Mesothelial cell of epicardium (in vitro differentiated cells): ENCODE measurements around the gene CHST15. TPM values are rescaled to one million over a fixed set of nuclear protein-coding genes. Genes with fewer than 3 reads are reported as not detected.

Experiments used
- DNase-seq, 2 experiments: peaks; one replicate each; pipeline ENCODE4 v3.0.0; 2021; ENCODE audit warnings: low spot score in 2 of 2; ENCODE audit not compliant: unreplicated experiment in 2 of 2
- H3K27ac Mint-ChIP-seq: 2 replicates; pipeline ENCODE4 v1.8.0; 2021; ENCODE audit warnings: mixed read lengths
- H3K27me3 Mint-ChIP-seq: 2 replicates; pipeline ENCODE4 v1.8.0; 2021; ENCODE audit warnings: low read depth, mixed read lengths
- H3K36me3 Mint-ChIP-seq: 2 replicates; pipeline ENCODE4 v1.8.0; 2021; ENCODE audit warnings: mixed read lengths
- H3K4me1 Mint-ChIP-seq: 2 replicates; pipeline ENCODE4 v1.8.0; 2021; ENCODE audit warnings: mixed read lengths
- H3K4me3 Mint-ChIP-seq: 2 replicates; pipeline ENCODE4 v1.8.0; 2021; ENCODE audit warnings: mild to moderate bottlenecking, moderate library complexity, mixed read lengths
- H3K9me3 Mint-ChIP-seq: 2 replicates; pipeline ENCODE4 v1.8.0; 2021; ENCODE audit warnings: mixed read lengths
- CTCF ChIP-seq: fragments of 200-600 bp; sonication (generic); IDR thresholded peaks from one replicate; pipeline ENCODE4 v1.5.0; 2021; ENCODE audit warnings: antibody characterized with exemption; ENCODE audit not compliant: unreplicated experiment
- total RNA-seq: library from RNA; stranded (reverse); gene quantifications from 3 replicates; pipeline ENCODE4 v1.2.1, GENCODE V29; 2021

CHST15 gene
- total RNA-seq, 1 donor from 2014 or later: 39.4 TPM

GRCh38 chr10:124129471-124129870 is 36.1 kb upstream of the CHST15 start:
- Mint-ChIP-seq H3K4me1 (peaks cover 45% of the 10 kb centered on the region), H3K27me3 (no peaks in the 10 kb centered on the region), H3K9me3 (no peaks in the 10 kb centered on the region), H3K4me3 (no peak overlapping the region), H3K36me3 (no peaks in the 10 kb centered on the region), H3K27ac (peak overlapping the region; percentile 48)
- no peak for TF ChIP-seq CTCF
- DNase-seq: no peak

- no peaks in the 10 kb centered on the region for H3K9me3 Mint-ChIP-seq
- H3K27ac Mint-ChIP-seq: peak overlapping the region; percentile 17
- DNase-seq: no peak
- no peaks in the 10 kb centered on the region for H3K27me3 Mint-ChIP-seq
- H3K36me3 Mint-ChIP-seq: no peaks in the 10 kb centered on the region
- H3K4me1 Mint-ChIP-seq: peaks cover 45% of the 10 kb centered on the region
- no peak for TF ChIP-seq CTCF
- no peak overlapping the region for H3K4me3 Mint-ChIP-seq
These were observed 35.4 kb upstream of the CHST15 start for GRCh38 chr10:124128811-124129145.

GRCh38 chr10:124127965-124128810 is 34.8 kb upstream of the CHST15 start:
- Mint-ChIP-seq H3K27me3 (no peaks in the 10 kb centered on the region), H3K27ac (peak overlapping the region; percentile 17), H3K4me1 (peaks cover 42% of the 10 kb centered on the region), H3K4me3 (no peak overlapping the region), H3K36me3 (no peaks in the 10 kb centered on the region), H3K9me3 (no peaks in the 10 kb centered on the region)
- no peak for TF ChIP-seq CTCF
- DNase-seq: no peak

GRCh38 chr10:124127563-124127962 is 34.2 kb upstream of the CHST15 start:
- peaks cover 42% of the 10 kb centered on the region for H3K4me1 Mint-ChIP-seq
- TF ChIP-seq CTCF: no peak
- no peak overlapping the region for H3K4me3 Mint-ChIP-seq
- H3K36me3 Mint-ChIP-seq: no peaks in the 10 kb centered on the region
- H3K27ac Mint-ChIP-seq: peak overlapping the region; percentile 72
- no peaks in the 10 kb centered on the region for H3K9me3 Mint-ChIP-seq
- no peaks in the 10 kb centered on the region for H3K27me3 Mint-ChIP-seq
- no peak for DNase-seq

- Mint-ChIP-seq H3K27me3 (no peaks in the 10 kb centered on the region), H3K36me3 (no peaks in the 10 kb centered on the region), H3K4me1 (peaks cover 40% of the 10 kb centered on the region), H3K27ac (peak overlapping the region; percentile 72), H3K4me3 (no peak overlapping the region), H3K9me3 (no peaks in the 10 kb centered on the region)
- TF ChIP-seq CTCF: no peak
- DNase-seq: no peak
These were observed 33.6 kb upstream of the CHST15 start for GRCh38 chr10:124126983-124127385.
